ENCODE data around the gene SLC1A6.

DNA sequence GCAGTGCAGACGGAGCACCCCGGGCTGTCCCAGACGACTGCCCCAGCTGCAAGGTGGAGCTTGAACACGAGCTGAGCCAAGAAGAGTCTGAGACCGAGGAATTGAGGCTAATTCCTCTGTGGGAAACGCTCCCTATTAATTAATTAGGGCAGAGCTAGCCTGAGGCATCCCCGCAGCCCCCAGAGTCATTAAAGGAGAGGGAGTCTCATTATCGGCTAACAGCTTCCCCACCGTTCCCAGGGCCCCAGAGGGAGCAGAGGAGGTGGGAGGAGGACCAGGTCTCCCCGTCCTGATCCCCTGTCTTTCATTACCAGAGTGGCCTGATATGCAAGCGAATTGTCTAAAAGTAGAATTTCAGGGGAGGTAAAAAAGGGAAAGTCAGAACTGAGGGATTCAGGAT, 13.1 kb upstream of the SLC1A6 start:
- TF ChIP-seq CTCF (IDR thresholded peaks at IDR 0.05; ENCODE audit: low read length) (no peak), EZH2 (optimal IDR thresholded peaks at IDR 0.05; ENCODE audit: low read depth, low read length) (no peak), EZH2phosphoT487 (IDR thresholded peaks at IDR 0.05; ENCODE audit: low read length) (no peak)

Measured in MM.1S (cell line).